ENCODE measurements around the gene LRSAM1.

Gene LRSAM1

GRCh38 chr9:127546125-127546832 lies 95.0 kb downstream of the LRSAM1 start:
- Histone ChIP-seq H3K4me1 (ENCODE audit: control insufficient read depth in 5 of 5, insufficient read depth in 5 of 5, low read length in 5 of 5) (peaks cover 6 to 47% (median 12%) of the 10 kb centered on the region in 5 donors), H3K9ac (ENCODE audit: low read length in 5 of 5) (peak overlapping the region in 1 of 5 donors; percentile 63), H3K36me3 (ENCODE audit: control insufficient read depth in 5 of 5, insufficient read depth in 5 of 5, low read length in 5 of 5) (no peaks in the 10 kb centered on the region), H3K9me3 (ENCODE audit: control insufficient read depth in 5 of 5, low read length in 5 of 5) (no peaks in the 10 kb centered on the region), H3K4me3 (ENCODE audit: low read depth in 1 of 5, low read length in 5 of 5) (no peak overlapping the region), H3K27me3 (ENCODE audit: control insufficient read depth in 5 of 5, insufficient read depth in 4 of 5, low read length in 5 of 5) (peaks cover 0 to 4% (median 0%) of the 10 kb centered on the region in 5 donors), H3K27ac (ENCODE audit: low read depth, low read length) (no peak overlapping the region)

GRCh38 chr9:127548352-127548881 lies 97.1 kb downstream of the LRSAM1 start:
- H3K9me3 ChIP-seq (ENCODE audit: control insufficient read depth in 5 of 5, low read length in 5 of 5) = no peaks in the 10 kb centered on the region
- H3K27me3 ChIP-seq (ENCODE audit: control insufficient read depth in 5 of 5, insufficient read depth in 4 of 5, low read length in 5 of 5) = peaks cover 0 to 3% (median 0%) of the 10 kb centered on the region in 5 donors
- no peaks in the 10 kb centered on the region for H3K36me3 ChIP-seq (ENCODE audit: control insufficient read depth in 5 of 5, insufficient read depth in 5 of 5, low read length in 5 of 5)
- H3K4me1 ChIP-seq (ENCODE audit: control insufficient read depth in 5 of 5, insufficient read depth in 5 of 5, low read length in 5 of 5) = peaks cover 0 to 33% (median 4%) of the 10 kb centered on the region in 5 donors
- H3K27ac ChIP-seq (ENCODE audit: low read depth, low read length) = no peak overlapping the region
- H3K9ac ChIP-seq (ENCODE audit: low read length in 5 of 5) = no peak overlapping the region
- H3K4me3 ChIP-seq (ENCODE audit: low read depth in 1 of 5, low read length in 5 of 5) = no peak overlapping the region

- Histone ChIP-seq H3K9me3 (ENCODE audit: control insufficient read depth in 5 of 5, low read length in 5 of 5) (no peaks in the 10 kb centered on the region), H3K4me1 (ENCODE audit: control insufficient read depth in 5 of 5, insufficient read depth in 5 of 5, low read length in 5 of 5) (peaks cover 0 to 36% (median 4%) of the 10 kb centered on the region in 5 donors), H3K27me3 (ENCODE audit: control insufficient read depth in 5 of 5, insufficient read depth in 4 of 5, low read length in 5 of 5) (peaks cover 0 to 3% (median 0%) of the 10 kb centered on the region in 5 donors), H3K4me3 (ENCODE audit: low read depth in 1 of 5, low read length in 5 of 5) (no peak overlapping the region), H3K27ac (ENCODE audit: low read depth, low read length) (no peak overlapping the region), H3K36me3 (ENCODE audit: control insufficient read depth in 5 of 5, insufficient read depth in 5 of 5, low read length in 5 of 5) (no peaks in the 10 kb centered on the region), H3K9ac (ENCODE audit: low read length in 5 of 5) (no peak overlapping the region)
Measured at GRCh38 chr9:127549218-127549617, 97.9 kb downstream of the LRSAM1 start.

- no peak overlapping the region for H3K27ac ChIP-seq (ENCODE audit: low read depth, low read length)
- peaks cover 0 to 3% (median 0%) of the 10 kb centered on the region in 5 donors for H3K27me3 ChIP-seq (ENCODE audit: control insufficient read depth in 5 of 5, insufficient read depth in 4 of 5, low read length in 5 of 5)
- no peak overlapping the region for H3K9ac ChIP-seq (ENCODE audit: low read length in 5 of 5)
- H3K9me3 ChIP-seq (ENCODE audit: control insufficient read depth in 5 of 5, low read length in 5 of 5) = no peaks in the 10 kb centered on the region
- no peaks in the 10 kb centered on the region for H3K36me3 ChIP-seq (ENCODE audit: control insufficient read depth in 5 of 5, insufficient read depth in 5 of 5, low read length in 5 of 5)
- H3K4me3 ChIP-seq (ENCODE audit: low read depth in 1 of 5, low read length in 5 of 5) = no peak overlapping the region
- H3K4me1 ChIP-seq (ENCODE audit: control insufficient read depth in 5 of 5, insufficient read depth in 5 of 5, low read length in 5 of 5) = peaks cover 0 to 37% (median 4%) of the 10 kb centered on the region in 5 donors
Measured at GRCh38 chr9:127549751-127550150, 98.4 kb downstream of the LRSAM1 start.

- Histone ChIP-seq H3K27me3 (ENCODE audit: control insufficient read depth in 5 of 5, insufficient read depth in 4 of 5, low read length in 5 of 5) (peaks cover 0 to 3% (median 0%) of the 10 kb centered on the region in 5 donors), H3K9me3 (ENCODE audit: control insufficient read depth in 5 of 5, low read length in 5 of 5) (no peaks in the 10 kb centered on the region), H3K4me1 (ENCODE audit: control insufficient read depth in 5 of 5, insufficient read depth in 5 of 5, low read length in 5 of 5) (peaks cover 0 to 38% (median 5%) of the 10 kb centered on the region in 5 donors), H3K27ac (ENCODE audit: low read depth, low read length) (no peak overlapping the region), H3K36me3 (ENCODE audit: control insufficient read depth in 5 of 5, insufficient read depth in 5 of 5, low read length in 5 of 5) (no peaks in the 10 kb centered on the region), H3K9ac (ENCODE audit: low read length in 5 of 5) (no peak overlapping the region), H3K4me3 (ENCODE audit: low read depth in 1 of 5, low read length in 5 of 5) (no peak overlapping the region)
Measured at GRCh38 chr9:127550282-127550681, 99.0 kb downstream of the LRSAM1 start.

- H3K4me3 ChIP-seq (ENCODE audit: low read depth in 1 of 5, low read length in 5 of 5) = no peak overlapping the region
- H3K9me3 ChIP-seq (ENCODE audit: control insufficient read depth in 5 of 5, low read length in 5 of 5) = no peaks in the 10 kb centered on the region
- no peaks in the 10 kb centered on the region for H3K36me3 ChIP-seq (ENCODE audit: control insufficient read depth in 5 of 5, insufficient read depth in 5 of 5, low read length in 5 of 5)
- H3K9ac ChIP-seq (ENCODE audit: low read length in 5 of 5) = no peak overlapping the region
- H3K27me3 ChIP-seq (ENCODE audit: control insufficient read depth in 5 of 5, insufficient read depth in 4 of 5, low read length in 5 of 5) = peaks cover 0 to 3% (median 0%) of the 10 kb centered on the region in 5 donors
- no peak overlapping the region for H3K27ac ChIP-seq (ENCODE audit: low read depth, low read length)
- peaks cover 2 to 38% (median 10%) of the 10 kb centered on the region in 5 donors for H3K4me1 ChIP-seq (ENCODE audit: control insufficient read depth in 5 of 5, insufficient read depth in 5 of 5, low read length in 5 of 5)
Measured at GRCh38 chr9:127550751-127551150, 99.4 kb downstream of the LRSAM1 start.

Measured in subcutaneous abdominal adipose tissue (tissue), 5 donors.